Esophagus squamous epithelium (tissue), 5 donors: ENCODE results near the gene DOCK3. TPM values are rescaled to one million over a fixed set of nuclear protein-coding genes. Genes with fewer than 3 reads are reported as not detected.
"Not testable (repeated sequence)": the region's sequence is repeated elsewhere in the genome, so short reads cannot be mapped to it uniquely, and the experiment has no call there.

ENCODE experiments used
- DNase-seq: peaks from one replicate; lab custom pipeline; 2025; lab: John Stamatoyannopoulos, UW
- H3K27ac ChIP-seq, 4 donors: fragments of 200-600 bp; sonication (generic); one replicate each; pipeline ENCODE4 v1.5.1; 2016 to 2019; ENCODE audit warnings: mild to moderate bottlenecking in 1 of 4
- H3K27me3 ChIP-seq, 4 donors: fragments of 200-600 bp; sonication (generic); 1 replicate in 3 of 4; 2 replicates in 1 of 4; pipeline versions ENCODE4 v1.5.1 to v1.6.0; 2017 to 2021; ENCODE audit warnings: antibody characterized with exemption in 1 of 4
- H3K36me3 ChIP-seq, 3 donors: fragments of 200-600 bp; sonication (generic); one replicate each; pipeline ENCODE4 v1.5.1; 2016 to 2019
- H3K4me1 ChIP-seq, 3 donors: fragments of 200-600 bp; sonication (generic); one replicate each; pipeline ENCODE4 v1.5.1; 2017 to 2019
- H3K4me3 ChIP-seq, 4 donors: fragments of 200-600 bp; sonication (generic); 1 replicate in 3 of 4; 2 replicates in 1 of 4; pipeline ENCODE4 v1.5.1; 2016 to 2019; ENCODE audit warnings: mild to moderate bottlenecking in 2 of 4, moderate library complexity in 1 of 4
- H3K9me3 ChIP-seq, 3 donors: fragments of 200-600 bp; sonication (generic); one replicate each; pipeline ENCODE4 v1.5.1; 2016 to 2019
- POLR2A ChIP-seq, 4 donors: fragments of 450-650 bp; IDR thresholded peaks; one replicate each; pipeline ENCODE4 v1.6.1; 2017; ENCODE audit warnings: antibody characterized with exemption in 4 of 4, mild to moderate bottlenecking in 4 of 4, moderate library complexity in 3 of 4
- WGBS, 2 donors: methylation state at CpG; one replicate each; pipeline ENCODE4 v1.1.5; 2018; 5-methylcytosine and 5-hydroxymethylcytosine counted together
- intact Hi-C: fragments of 100-400 bp; cut with DNase I; formaldehyde crosslinking; loops from one replicate; pipeline ENCODE4 v1.15.0; 2022
- total RNA-seq, 4 donors: library from RNA; depleted of rRNA; stranded (reverse); fragments of >200 nt; gene quantifications; one replicate each; pipeline ENCODE4 v1.1.0, GENCODE V29; 2016
- TF ChIP-seq, protein P1 (sequence below), 6 experiments: fragments of 450-650 bp in 4 of 6; fragments of 200-600 bp in 2 of 6; sonication (generic) in 2 of 6; IDR thresholded peaks; one replicate each; pipeline ENCODE4 v1.5.1; 2016 to 2019; ENCODE audit warnings: antibody characterized with exemption in 6 of 6, mild to moderate bottlenecking in 4 of 6, moderate library complexity in 4 of 6
- donor health status: DM: yes; HTN: yes; CAD: no.

The DOCK3 gene
- total RNA-seq, 4 donors from 2014 or later, result 0.92 to 1.7 (median 1.4) TPM

DNA sequence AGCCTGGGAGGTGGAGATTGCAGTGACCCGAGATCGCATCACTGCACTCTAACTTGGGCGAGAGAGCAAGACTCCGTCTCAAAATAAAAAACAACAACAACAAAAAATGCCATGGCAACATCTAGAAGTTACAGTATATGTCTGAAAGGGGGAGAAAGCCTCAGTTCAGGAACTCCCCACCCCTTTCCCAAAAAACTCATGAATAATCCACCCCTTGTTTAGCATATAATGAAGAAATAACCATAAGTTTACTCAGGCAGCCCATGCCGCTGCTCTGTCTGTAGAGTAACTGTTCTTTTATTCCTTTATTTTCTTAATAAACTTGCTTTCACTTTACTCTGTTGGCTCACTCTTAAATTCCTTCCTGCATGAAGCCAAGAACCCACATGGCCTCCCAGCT lies 145.2 kb downstream of the DOCK3 start:
- no peak overlapping the region for H3K4me3 ChIP-seq
- intact Hi-C loops, result no loop called here
- H3K4me1 ChIP-seq, result peaks cover 0 to 17% (median 0%) of the 10 kb centered on the region in 3 donors
- no peaks in the 10 kb centered on the region for H3K9me3 ChIP-seq
- DNase-seq, result no peak
- no peak overlapping the region for H3K27ac ChIP-seq
- H3K36me3 ChIP-seq, result no peaks in the 10 kb centered on the region
- 96 to 97% methylated on average over 5 of the region's 5 CpGs for WGBS, 2 donors
- TF ChIP-seq POLR2A (IDR thresholded peaks at IDR 0.05), result no peak
- TF ChIP-seq, protein P1, sequence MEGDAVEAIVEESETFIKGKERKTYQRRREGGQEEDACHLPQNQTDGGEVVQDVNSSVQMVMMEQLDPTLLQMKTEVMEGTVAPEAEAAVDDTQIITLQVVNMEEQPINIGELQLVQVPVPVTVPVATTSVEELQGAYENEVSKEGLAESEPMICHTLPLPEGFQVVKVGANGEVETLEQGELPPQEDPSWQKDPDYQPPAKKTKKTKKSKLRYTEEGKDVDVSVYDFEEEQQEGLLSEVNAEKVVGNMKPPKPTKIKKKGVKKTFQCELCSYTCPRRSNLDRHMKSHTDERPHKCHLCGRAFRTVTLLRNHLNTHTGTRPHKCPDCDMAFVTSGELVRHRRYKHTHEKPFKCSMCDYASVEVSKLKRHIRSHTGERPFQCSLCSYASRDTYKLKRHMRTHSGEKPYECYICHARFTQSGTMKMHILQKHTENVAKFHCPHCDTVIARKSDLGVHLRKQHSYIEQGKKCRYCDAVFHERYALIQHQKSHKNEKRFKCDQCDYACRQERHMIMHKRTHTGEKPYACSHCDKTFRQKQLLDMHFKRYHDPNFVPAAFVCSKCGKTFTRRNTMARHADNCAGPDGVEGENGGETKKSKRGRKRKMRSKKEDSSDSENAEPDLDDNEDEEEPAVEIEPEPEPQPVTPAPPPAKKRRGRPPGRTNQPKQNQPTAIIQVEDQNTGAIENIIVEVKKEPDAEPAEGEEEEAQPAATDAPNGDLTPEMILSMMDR (IDR thresholded peaks at IDR 0.05), result no peak
- H3K27me3 ChIP-seq, result no peaks in the 10 kb centered on the region

DNA sequence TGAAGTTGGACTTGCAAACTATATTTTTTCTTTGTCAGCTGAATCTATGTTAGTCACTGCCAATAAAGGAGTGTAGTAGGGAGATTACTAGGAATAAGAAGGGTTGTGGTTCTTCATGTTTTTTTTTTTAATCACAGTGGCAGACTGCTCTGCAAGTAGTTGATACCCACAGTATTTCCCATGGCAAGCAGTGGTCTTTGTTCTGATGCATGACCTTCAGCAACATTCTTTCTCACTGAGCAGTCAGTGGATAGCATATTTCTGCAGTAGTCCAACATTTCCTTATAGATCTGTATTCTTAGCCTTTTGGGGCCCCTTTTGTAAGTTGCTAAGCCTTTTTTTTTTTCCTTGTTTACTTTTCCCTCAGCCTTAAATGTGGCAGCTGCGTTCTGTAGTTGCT lies 151.1 kb downstream of the DOCK3 start:
- Histone ChIP-seq H3K9me3 (no peaks in the 10 kb centered on the region), H3K27me3 (no peaks in the 10 kb centered on the region), H3K36me3 (no peaks in the 10 kb centered on the region), H3K4me3 (no peak overlapping the region), H3K27ac (no peak overlapping the region), H3K4me1 (no peaks in the 10 kb centered on the region)
- WGBS, 2 donors, result 38 to 45% methylated on average over 1 of the region's 1 CpG
- intact Hi-C loops, result no loop called here
- no peak for DNase-seq
- no peak for TF ChIP-seq POLR2A (IDR thresholded peaks at IDR 0.05)
- TF ChIP-seq, protein P1 (IDR thresholded peaks at IDR 0.05), result no peak

DNA sequence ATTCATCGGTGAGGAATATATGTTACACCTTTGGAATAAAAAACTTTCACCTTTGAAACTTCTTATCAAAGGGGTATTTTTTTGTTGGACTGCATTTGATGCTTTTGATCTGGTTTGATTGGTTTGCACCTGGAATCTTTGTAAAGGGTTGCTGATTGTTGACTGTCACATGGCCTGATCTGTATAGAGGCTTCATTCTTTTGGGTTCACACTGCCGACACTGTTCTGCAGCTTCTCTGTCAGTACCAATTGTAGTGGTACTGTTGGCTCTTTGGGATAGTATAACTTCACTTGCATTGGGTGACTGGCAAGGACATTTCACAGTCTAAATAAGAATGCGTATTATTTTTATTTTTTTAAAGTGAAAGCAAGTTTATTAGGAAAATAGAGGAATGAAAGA lies 155.7 kb downstream of the DOCK3 start:
- 72 to 92% methylated on average over 3 of the region's 3 CpGs for WGBS, 2 donors
- H3K27ac ChIP-seq, result no peak overlapping the region
- intact Hi-C loops, result no loop called here
- no peaks in the 10 kb centered on the region for H3K9me3 ChIP-seq
- H3K27me3 ChIP-seq, result no peaks in the 10 kb centered on the region
- H3K4me1 ChIP-seq, result no peaks in the 10 kb centered on the region
- TF ChIP-seq POLR2A (IDR thresholded peaks at IDR 0.05), result no peak
- TF ChIP-seq, protein P1 (IDR thresholded peaks at IDR 0.05), result no peak
- no peaks in the 10 kb centered on the region for H3K36me3 ChIP-seq
- no peak overlapping the region for H3K4me3 ChIP-seq
- DNase-seq, result no peak

DNA sequence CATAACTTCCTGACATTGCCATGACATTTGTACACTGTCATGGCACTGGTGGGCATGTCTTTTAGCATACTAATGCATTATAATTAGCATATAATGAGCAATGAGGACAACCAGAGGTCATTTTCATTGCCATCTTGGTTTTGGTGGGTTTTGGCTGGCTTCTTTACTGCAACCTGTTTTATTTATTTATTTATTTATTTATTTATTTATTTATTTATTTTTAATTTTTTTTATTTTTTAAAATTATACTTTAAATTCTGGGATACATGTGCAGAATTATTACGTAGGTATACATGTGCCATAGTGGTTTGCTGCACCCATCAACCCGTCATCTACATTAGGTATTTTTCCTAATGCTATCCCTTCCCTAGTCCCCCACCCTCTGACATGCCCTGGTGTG lies 156.3 kb downstream of the DOCK3 start:
- H3K9me3 ChIP-seq, H3K36me3 ChIP-seq, intact Hi-C loops, H3K4me3 ChIP-seq, H3K4me1 ChIP-seq, DNase-seq, H3K27ac ChIP-seq, H3K27me3 ChIP-seq: not testable (repeated sequence)
- 90 to 94% methylated on average over 2 of the region's 2 CpGs for WGBS, 2 donors

DNA sequence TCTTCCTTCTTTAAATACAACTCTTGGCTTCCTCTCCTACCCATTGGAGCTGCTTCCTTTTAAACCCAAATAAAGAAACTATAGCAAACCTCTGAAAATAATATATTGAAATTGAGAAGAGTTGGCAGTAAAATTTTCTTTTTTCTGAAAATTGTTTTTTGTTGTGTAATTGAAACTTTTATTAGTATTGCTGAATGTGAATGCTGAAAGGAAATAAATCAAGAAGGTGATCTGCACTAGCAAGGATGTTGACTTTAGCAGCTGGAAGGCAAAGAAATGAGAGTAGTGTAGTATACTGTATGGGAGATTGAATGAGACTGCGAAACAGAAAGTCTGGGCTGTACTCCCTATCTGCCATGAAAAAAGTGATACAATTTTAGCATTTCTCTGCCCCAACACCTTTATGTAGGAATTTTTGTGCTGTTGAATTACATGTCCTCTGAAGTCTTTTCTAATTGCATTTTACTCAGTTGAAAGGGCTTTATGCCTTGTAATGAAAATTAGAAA lies 166.3 kb downstream of the DOCK3 start:
- TF ChIP-seq, protein P1 (IDR thresholded peaks at IDR 0.05), result no peak
- no peak for TF ChIP-seq POLR2A (IDR thresholded peaks at IDR 0.05)
- no peaks in the 10 kb centered on the region for H3K27me3 ChIP-seq
- H3K4me1 ChIP-seq, result no peaks in the 10 kb centered on the region
- 36 to 95% methylated on average over 1 of the region's 1 CpG for WGBS, 2 donors
- DNase-seq, result no peak
- H3K4me3 ChIP-seq, result no peak overlapping the region
- H3K27ac ChIP-seq, result no peak overlapping the region
- H3K9me3 ChIP-seq, result no peaks in the 10 kb centered on the region
- H3K36me3 ChIP-seq, result no peaks in the 10 kb centered on the region
- intact Hi-C loops, result no loop called here

DNA sequence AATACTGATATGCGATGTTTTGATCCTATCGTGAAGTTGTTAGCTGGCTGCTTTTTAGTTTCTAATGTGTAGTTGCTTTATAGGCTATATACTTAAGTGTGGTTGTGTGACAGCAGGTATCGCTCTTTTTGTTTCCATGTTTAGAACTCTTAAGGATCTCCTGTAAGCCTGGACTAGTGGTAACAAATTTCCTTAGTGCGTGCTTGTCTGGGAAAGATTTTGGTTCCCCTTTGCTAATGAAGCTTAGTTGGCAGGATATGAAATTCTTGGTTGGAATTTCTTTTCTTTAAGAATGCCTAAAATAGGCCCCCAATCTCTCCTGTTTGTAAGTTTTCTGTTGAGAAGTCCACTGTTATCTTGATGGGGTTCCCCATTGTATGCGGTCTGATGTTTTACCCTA lies 173.6 kb downstream of the DOCK3 start:
- Histone ChIP-seq H3K36me3 (no peaks in the 10 kb centered on the region), H3K4me1 (peaks cover 0 to 12% (median 0%) of the 10 kb centered on the region in 3 donors), H3K27me3 (no peaks in the 10 kb centered on the region), H3K9me3 (peaks cover 0 to 19% (median 15%) of the 10 kb centered on the region in 3 donors), H3K4me3 (no peak overlapping the region), H3K27ac (no peak overlapping the region)
- TF ChIP-seq, protein P1 (IDR thresholded peaks at IDR 0.05), result no peak
- no peak for TF ChIP-seq POLR2A (IDR thresholded peaks at IDR 0.05)
- 94 to 97% methylated on average over 5 of the region's 5 CpGs for WGBS, 2 donors
- intact Hi-C loops, result no loop called here
- no peak for DNase-seq
